DMS153 treated with DMSO at 0.1 percent for 48 hours (cell line): ENCODE results near the gene MRAP2.
"Not testable (repeated sequence)": the region's sequence is repeated elsewhere in the genome, so short reads cannot be mapped to it uniquely, and the experiment has no call there.

Source experiments
- DNase-seq: peaks from one replicate; lab custom pipeline; 2025; ENCODE audit not compliant: unreplicated experiment; lab: John Stamatoyannopoulos, UW

The MRAP2 gene

GRCh38 chr6:84028350-84028749 is 5.2 kb upstream of the MRAP2 start:
- DNase-seq = no peak

- DNase-seq = not testable (repeated sequence)
These were observed 1.6 kb upstream of the MRAP2 start for GRCh38 chr6:84032000-84032399.

- no peak for DNase-seq
These were observed 1.9 kb downstream of the MRAP2 start for GRCh38 chr6:84035484-84035883.

GRCh38 chr6:84037425-84038089 is 4.0 kb downstream of the MRAP2 start:
- DNase-seq = no peak

- no peak for DNase-seq
These were observed 9.0 kb downstream of the MRAP2 start for GRCh38 chr6:84042603-84043002.

GRCh38 chr6:84043555-84043954 is 10.0 kb downstream of the MRAP2 start:
- no peak for DNase-seq

- DNase-seq = no peak
These were observed 13.2 kb downstream of the MRAP2 start for GRCh38 chr6:84046755-84047154.

GRCh38 chr6:84048588-84048987 is 15.0 kb downstream of the MRAP2 start:
- no peak for DNase-seq

GRCh38 chr6:84050408-84050807 is 16.8 kb downstream of the MRAP2 start:
- DNase-seq = no peak

GRCh38 chr6:84052204-84052882 is 18.8 kb downstream of the MRAP2 start:
- peak; percentile 97 for DNase-seq

- no peak for DNase-seq
These were observed 19.3 kb downstream of the MRAP2 start for GRCh38 chr6:84052883-84053241.

- DNase-seq = no peak
These were observed 22.1 kb downstream of the MRAP2 start for GRCh38 chr6:84055647-84056046.

GRCh38 chr6:84057908-84058307 is 24.3 kb downstream of the MRAP2 start:
- no peak for DNase-seq

- no peak for DNase-seq
These were observed 25.5 kb downstream of the MRAP2 start for GRCh38 chr6:84059082-84059481.

- no peak for DNase-seq
These were observed 27.6 kb downstream of the MRAP2 start for GRCh38 chr6:84061174-84061573.

- DNase-seq = no peak
These were observed 28.2 kb downstream of the MRAP2 start for GRCh38 chr6:84061613-84062398.

GRCh38 chr6:84062519-84063154 is 29.1 kb downstream of the MRAP2 start:
- no peak for DNase-seq

GRCh38 chr6:84065693-84066290 is 32.2 kb downstream of the MRAP2 start:
- DNase-seq = peak; percentile 56

- DNase-seq = no peak
These were observed 33.0 kb downstream of the MRAP2 start for GRCh38 chr6:84066536-84066935.

- DNase-seq = not testable (repeated sequence)
These were observed 35.3 kb downstream of the MRAP2 start for GRCh38 chr6:84068873-84069272.

- no peak for DNase-seq
These were observed 38.9 kb downstream of the MRAP2 start for GRCh38 chr6:84072442-84072997.
